Neural cell (in vitro differentiated cells): ENCODE data around the gene DTX3L. TPM values are rescaled to one million over a fixed set of nuclear protein-coding genes. Genes with fewer than 3 reads are reported as not detected.

Experiments
- H2AFZ ChIP-seq: fragments of 200-600, 300-800 bp; sonication (generic), shearing (Covaris generic); 2 replicates; pipeline ENCODE4 v1.6.0; 2014; ENCODE audit warnings: low read depth, mild to moderate bottlenecking, antibody characterized with exemption, low read length, moderate library complexity
- H3F3A ChIP-seq: fragments of 200-600 bp; shearing (Covaris generic); 2 replicates; pipeline ENCODE4 v1.6.1; 2016; ENCODE audit warnings: mild to moderate bottlenecking, moderate library complexity, mixed read lengths, antibody characterized with exemption, low read length; ENCODE audit not compliant: insufficient read depth, poor library complexity, severe bottlenecking
- H3K27ac ChIP-seq: fragments of 200-600, 300-800 bp; sonication (generic), shearing (Covaris generic); 2 replicates; pipeline ENCODE4 v1.5.1; 2014; ENCODE audit warnings: mild to moderate bottlenecking, low read length, moderate library complexity
- H3K27me3 ChIP-seq: fragments of 300-800, 200-600 bp; sonication (generic), shearing (Covaris generic); 2 replicates; pipeline ENCODE4 v1.6.0; 2014; ENCODE audit warnings: mild to moderate bottlenecking, low read depth, low read length, moderate library complexity; ENCODE audit not compliant: insufficient read depth
- H3K36me3 ChIP-seq: fragments of 300-800, 200-600 bp; sonication (generic), shearing (Covaris generic); 2 replicates; pipeline ENCODE4 v1.5.1; 2014; ENCODE audit warnings: mild to moderate bottlenecking, antibody characterized with exemption, low read length, moderate library complexity; ENCODE audit not compliant: insufficient read depth
- H3K4me2 ChIP-seq: fragments of 300-800, 200-600 bp; sonication (generic), shearing (Covaris generic); 2 replicates; pipeline ENCODE4 v1.6.0; 2014; ENCODE audit warnings: mild to moderate bottlenecking, low read length
- H3K4me3 ChIP-seq: fragments of 300-800, 200-600 bp; sonication (generic), shearing (Covaris generic); 2 replicates; pipeline ENCODE4 v1.5.1; 2014; ENCODE audit warnings: mild to moderate bottlenecking, low read length, moderate library complexity
- H3K79me2 ChIP-seq: fragments of 200-600 bp; shearing (Covaris generic); replicated peaks from 2 replicates; pipeline ENCODE4 v1.6.0; 2014; ENCODE audit warnings: mild to moderate bottlenecking, low read length, moderate library complexity; ENCODE audit not compliant: insufficient read depth
- H3K9ac ChIP-seq: fragments of 300-800, 200-600 bp; sonication (generic), shearing (Covaris generic); 2 replicates; pipeline ENCODE4 v1.6.1; 2016; ENCODE audit warnings: mild to moderate bottlenecking, low read length, mixed read lengths
- H3K9me2 ChIP-seq: fragments of 200-600 bp; shearing (Covaris generic); 2 replicates; pipeline ENCODE4 v1.6.1; 2016; ENCODE audit warnings: mild to moderate bottlenecking, low read length, mixed read lengths; ENCODE audit not compliant: insufficient read depth
- H3K9me3 ChIP-seq: fragments of 200-600, 300-800 bp; sonication (generic), shearing (Covaris generic); 2 replicates; pipeline ENCODE4 v1.6.1; 2016; ENCODE audit warnings: mild to moderate bottlenecking, mixed run types, low read length, moderate library complexity, mixed read lengths
- H4K20me1 ChIP-seq: fragments of 200-600 bp; shearing (Covaris generic); 2 replicates; pipeline ENCODE4 v1.6.1; 2016; ENCODE audit warnings: mild to moderate bottlenecking, mixed run types; ENCODE audit not compliant: insufficient read depth
- EP300 ChIP-seq: fragments of 450-650 bp; conservative IDR thresholded peaks from 2 replicates; pipeline ENCODE4 v1.6.1; 2014; ENCODE audit warnings: antibody characterized with exemption, mild to moderate bottlenecking, moderate library complexity; ENCODE audit not compliant: poor library complexity, severe bottlenecking
- EZH2 ChIP-seq: fragments of 200-600, 300-800 bp; shearing (Covaris generic), sonication (generic); IDR thresholded peaks from 2 replicates; pipeline ENCODE4 v1.6.1; 2014; ENCODE audit warnings: antibody characterized with exemption, low read length, borderline replicate concordance, mild to moderate bottlenecking; ENCODE audit not compliant: insufficient read depth, poor library complexity, severe bottlenecking
- MXI1 ChIP-seq: fragments of 450-650 bp; conservative IDR thresholded peaks from 2 replicates; pipeline ENCODE4 v1.6.1; 2014; ENCODE audit warnings: antibody characterized with exemption, mild to moderate bottlenecking; ENCODE audit not compliant: poor library complexity, severe bottlenecking
- POLR2AphosphoS5 ChIP-seq: IDR thresholded peaks from 2 replicates; pipeline ENCODE4 v1.6.1; 2012
- RAD21 ChIP-seq: fragments of 450-650 bp; conservative IDR thresholded peaks from 2 replicates; pipeline ENCODE4 v1.6.1; 2014; ENCODE audit warnings: antibody characterized with exemption, mild to moderate bottlenecking, moderate library complexity
- SMC3 ChIP-seq: fragments of 450-650 bp; conservative IDR thresholded peaks from 2 replicates; pipeline ENCODE4 v1.6.1; 2014; ENCODE audit warnings: antibody characterized with exemption, mild to moderate bottlenecking, moderate library complexity; ENCODE audit not compliant: poor library complexity
- TAF1 ChIP-seq: IDR thresholded peaks from 2 replicates; pipeline ENCODE4 v1.6.1; 2012; ENCODE audit warnings: low read depth
- polyA plus RNA-seq: library from polyadenylated mRNA; depleted of rRNA; stranded (reverse); fragments of >200 nt; gene quantifications from 2 replicates; pipeline ENCODE4 v1.2.3, GENCODE V29; 2014
- TF ChIP-seq, protein P1 (sequence below): fragments of 450-650 bp; IDR thresholded peaks from 2 replicates; pipeline ENCODE4 v1.5.1; 2014; ENCODE audit warnings: antibody characterized with exemption, mild to moderate bottlenecking, moderate library complexity; ENCODE audit not compliant: poor library complexity, severe bottlenecking
- TF ChIP-seq, protein P2 (sequence below): IDR thresholded peaks from 2 replicates; pipeline ENCODE4 v1.6.1; 2012; ENCODE audit warnings: borderline replicate concordance

DTX3L gene
- polyA plus RNA-seq, 1 donor from 2014 or later = not detected

DNA sequence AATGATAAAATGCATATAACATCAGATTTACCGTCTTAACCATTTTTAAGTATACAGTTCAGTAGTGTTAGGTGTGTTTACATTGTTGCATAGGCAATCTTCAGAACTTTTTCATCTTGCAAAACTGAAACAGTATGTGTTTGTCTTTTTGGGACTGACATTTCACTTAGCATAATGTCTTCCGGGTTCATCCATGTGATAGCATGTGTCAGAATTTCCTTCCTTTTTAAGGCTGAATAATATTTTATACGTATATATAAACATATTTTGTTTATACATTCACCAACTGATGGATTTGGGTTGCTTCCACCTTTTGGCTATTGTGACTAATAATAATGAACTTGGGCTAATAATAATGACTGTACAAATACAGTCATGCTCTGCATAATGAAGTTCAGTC, 16.3 kb downstream of the DTX3L start:
- TF ChIP-seq POLR2AphosphoS5 = no peak
- TF ChIP-seq SMC3 = no peak
- TF ChIP-seq EZH2 = no peak
- Histone ChIP-seq H4K20me1 (no peaks in the 10 kb centered on the region), H3K79me2 (no peaks in the 10 kb centered on the region), H3K36me3 (no peaks in the 10 kb centered on the region), H3K9ac (no peak overlapping the region), H3K9me3 (peaks cover 9% of the 10 kb centered on the region), H2AFZ (no peak overlapping the region), H3K9me2 (no peaks in the 10 kb centered on the region), H3F3A (no peaks in the 10 kb centered on the region), H3K27me3 (peaks cover 3% of the 10 kb centered on the region), H3K27ac (no peak overlapping the region), H3K4me2 (no peak overlapping the region), H3K4me3 (no peak overlapping the region)

DNA sequence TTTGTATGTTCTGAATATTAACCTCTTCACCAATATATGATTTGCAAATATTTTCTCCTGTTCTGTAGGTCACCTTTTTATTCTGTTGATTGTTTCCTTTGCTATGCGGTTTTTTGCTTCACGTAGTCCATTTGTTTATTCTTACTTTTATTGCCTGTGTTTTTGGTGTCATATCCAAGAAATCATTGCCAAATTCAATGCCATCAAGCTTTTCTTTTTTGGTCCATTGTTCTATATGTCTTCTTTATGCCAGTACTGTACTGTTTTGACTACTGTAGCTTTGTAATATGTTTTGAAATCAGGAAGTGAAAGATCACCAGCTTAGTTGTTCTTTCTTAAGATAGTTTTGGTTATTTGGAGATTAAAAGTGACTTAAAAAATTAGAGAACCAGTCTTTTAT, 17.5 kb downstream of the DTX3L start:
- peaks cover 3% of the 10 kb centered on the region for H3K27me3 ChIP-seq
- no peaks in the 10 kb centered on the region for H4K20me1 ChIP-seq
- H2AFZ ChIP-seq = no peak overlapping the region
- H3K79me2 ChIP-seq = no peaks in the 10 kb centered on the region
- H3K4me3 ChIP-seq = no peak overlapping the region
- H3K9me3 ChIP-seq = peaks cover 9% of the 10 kb centered on the region
- H3F3A ChIP-seq = no peaks in the 10 kb centered on the region
- H3K9ac ChIP-seq = no peak overlapping the region
- no peak overlapping the region for H3K4me2 ChIP-seq
- TF ChIP-seq TAF1 (no peak), SMC3 (no peak), POLR2AphosphoS5 (no peak), RAD21 (no peak), EZH2 (no peak), MXI1 (no peak), EP300 (no peak)
- TF ChIP-seq, protein P1, sequence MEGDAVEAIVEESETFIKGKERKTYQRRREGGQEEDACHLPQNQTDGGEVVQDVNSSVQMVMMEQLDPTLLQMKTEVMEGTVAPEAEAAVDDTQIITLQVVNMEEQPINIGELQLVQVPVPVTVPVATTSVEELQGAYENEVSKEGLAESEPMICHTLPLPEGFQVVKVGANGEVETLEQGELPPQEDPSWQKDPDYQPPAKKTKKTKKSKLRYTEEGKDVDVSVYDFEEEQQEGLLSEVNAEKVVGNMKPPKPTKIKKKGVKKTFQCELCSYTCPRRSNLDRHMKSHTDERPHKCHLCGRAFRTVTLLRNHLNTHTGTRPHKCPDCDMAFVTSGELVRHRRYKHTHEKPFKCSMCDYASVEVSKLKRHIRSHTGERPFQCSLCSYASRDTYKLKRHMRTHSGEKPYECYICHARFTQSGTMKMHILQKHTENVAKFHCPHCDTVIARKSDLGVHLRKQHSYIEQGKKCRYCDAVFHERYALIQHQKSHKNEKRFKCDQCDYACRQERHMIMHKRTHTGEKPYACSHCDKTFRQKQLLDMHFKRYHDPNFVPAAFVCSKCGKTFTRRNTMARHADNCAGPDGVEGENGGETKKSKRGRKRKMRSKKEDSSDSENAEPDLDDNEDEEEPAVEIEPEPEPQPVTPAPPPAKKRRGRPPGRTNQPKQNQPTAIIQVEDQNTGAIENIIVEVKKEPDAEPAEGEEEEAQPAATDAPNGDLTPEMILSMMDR = no peak
- TF ChIP-seq, protein P2, sequence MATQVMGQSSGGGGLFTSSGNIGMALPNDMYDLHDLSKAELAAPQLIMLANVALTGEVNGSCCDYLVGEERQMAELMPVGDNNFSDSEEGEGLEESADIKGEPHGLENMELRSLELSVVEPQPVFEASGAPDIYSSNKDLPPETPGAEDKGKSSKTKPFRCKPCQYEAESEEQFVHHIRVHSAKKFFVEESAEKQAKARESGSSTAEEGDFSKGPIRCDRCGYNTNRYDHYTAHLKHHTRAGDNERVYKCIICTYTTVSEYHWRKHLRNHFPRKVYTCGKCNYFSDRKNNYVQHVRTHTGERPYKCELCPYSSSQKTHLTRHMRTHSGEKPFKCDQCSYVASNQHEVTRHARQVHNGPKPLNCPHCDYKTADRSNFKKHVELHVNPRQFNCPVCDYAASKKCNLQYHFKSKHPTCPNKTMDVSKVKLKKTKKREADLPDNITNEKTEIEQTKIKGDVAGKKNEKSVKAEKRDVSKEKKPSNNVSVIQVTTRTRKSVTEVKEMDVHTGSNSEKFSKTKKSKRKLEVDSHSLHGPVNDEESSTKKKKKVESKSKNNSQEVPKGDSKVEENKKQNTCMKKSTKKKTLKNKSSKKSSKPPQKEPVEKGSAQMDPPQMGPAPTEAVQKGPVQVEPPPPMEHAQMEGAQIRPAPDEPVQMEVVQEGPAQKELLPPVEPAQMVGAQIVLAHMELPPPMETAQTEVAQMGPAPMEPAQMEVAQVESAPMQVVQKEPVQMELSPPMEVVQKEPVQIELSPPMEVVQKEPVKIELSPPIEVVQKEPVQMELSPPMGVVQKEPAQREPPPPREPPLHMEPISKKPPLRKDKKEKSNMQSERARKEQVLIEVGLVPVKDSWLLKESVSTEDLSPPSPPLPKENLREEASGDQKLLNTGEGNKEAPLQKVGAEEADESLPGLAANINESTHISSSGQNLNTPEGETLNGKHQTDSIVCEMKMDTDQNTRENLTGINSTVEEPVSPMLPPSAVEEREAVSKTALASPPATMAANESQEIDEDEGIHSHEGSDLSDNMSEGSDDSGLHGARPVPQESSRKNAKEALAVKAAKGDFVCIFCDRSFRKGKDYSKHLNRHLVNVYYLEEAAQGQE = no peak
- H3K36me3 ChIP-seq = no peaks in the 10 kb centered on the region
- H3K27ac ChIP-seq = no peak overlapping the region
- H3K9me2 ChIP-seq = no peaks in the 10 kb centered on the region

DNA sequence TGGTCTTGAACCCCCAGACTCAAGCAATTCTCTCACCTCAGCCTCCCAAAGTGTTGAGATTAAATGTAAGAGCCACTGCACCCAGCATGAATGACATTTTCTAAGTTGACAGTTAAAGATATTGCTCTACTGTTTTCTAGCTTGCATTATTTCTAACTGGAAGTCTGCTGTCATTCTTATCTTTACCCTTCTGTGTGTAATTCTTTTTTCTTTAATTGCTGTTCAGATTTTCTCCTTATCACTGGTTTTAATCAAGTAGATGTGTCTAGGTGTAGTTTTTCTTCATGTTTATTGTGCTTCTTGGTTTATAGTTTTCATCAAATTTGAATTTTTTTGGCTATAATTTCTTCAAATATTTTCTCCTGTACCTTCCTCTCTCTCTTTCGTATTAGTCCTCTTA, 18.3 kb downstream of the DTX3L start:
- no peaks in the 10 kb centered on the region for H4K20me1 ChIP-seq
- no peaks in the 10 kb centered on the region for H3F3A ChIP-seq
- H3K4me2 ChIP-seq = no peak overlapping the region
- H3K27ac ChIP-seq = no peak overlapping the region
- peaks cover 3% of the 10 kb centered on the region for H3K27me3 ChIP-seq
- H3K79me2 ChIP-seq = no peaks in the 10 kb centered on the region
- TF ChIP-seq EZH2 (no peak), RAD21 (no peak), EP300 (no peak), TAF1 (no peak), POLR2AphosphoS5 (no peak), MXI1 (no peak), SMC3 (no peak)
- TF ChIP-seq, protein P1 = no peak
- TF ChIP-seq, protein P2 = no peak
- H3K9me2 ChIP-seq = no peaks in the 10 kb centered on the region
- peaks cover 9% of the 10 kb centered on the region for H3K9me3 ChIP-seq
- H2AFZ ChIP-seq = no peak overlapping the region
- H3K4me3 ChIP-seq = no peak overlapping the region
- no peak overlapping the region for H3K9ac ChIP-seq
- no peaks in the 10 kb centered on the region for H3K36me3 ChIP-seq
